Measurements from ENCODE around the gene SCYL1. TPM values are rescaled to one million over a fixed set of nuclear protein-coding genes. Genes with fewer than 3 reads are reported as not detected.
A peak's percentile ranks its signal among the peaks of the same experiment; 100 is the strongest.
"Not testable (repeated sequence)": the region's sequence is repeated elsewhere in the genome, so short reads cannot be mapped to it uniquely, and the experiment has no call there.

SCYL1 gene
- total RNA-seq, 1 donor from 2014 or later = 36.7 TPM

GRCh38 chr11:65554842-65555430 is 30.1 kb downstream of the SCYL1 start:
- ATAC-seq = no peak

DNA sequence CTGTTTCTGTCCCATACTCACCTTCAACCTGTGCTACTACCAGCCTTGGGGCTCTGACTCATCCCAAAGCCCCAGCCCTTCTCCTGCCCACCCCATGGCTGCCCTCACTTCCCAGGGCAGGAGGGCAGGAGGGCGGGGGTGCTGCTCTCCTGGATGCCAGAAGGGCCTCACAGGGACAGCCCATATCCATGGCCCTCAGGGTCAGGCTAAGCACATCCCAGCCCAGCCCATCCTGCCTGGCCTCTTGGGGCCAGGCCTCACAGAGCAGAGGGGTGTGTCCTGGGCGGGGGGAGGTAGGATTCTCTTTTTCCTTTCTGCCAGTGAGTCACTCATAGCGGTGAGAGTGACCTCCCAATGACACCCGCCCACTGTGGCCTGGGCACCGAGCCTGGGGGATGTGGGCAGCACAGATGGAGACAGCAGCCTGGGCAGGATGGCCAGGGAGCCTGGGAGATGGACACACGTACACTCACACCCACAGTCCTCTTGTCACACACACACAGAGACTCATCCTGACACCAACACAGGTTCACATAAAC is 30.9 kb downstream of the SCYL1 start:
- ATAC-seq = peak; percentile 47

GRCh38 chr11:65556470-65557279 is 31.8 kb downstream of the SCYL1 start:
- ATAC-seq = no peak

- no peak for ATAC-seq
These were observed 32.6 kb downstream of the SCYL1 start for GRCh38 chr11:65557280-65558001.

DNA sequence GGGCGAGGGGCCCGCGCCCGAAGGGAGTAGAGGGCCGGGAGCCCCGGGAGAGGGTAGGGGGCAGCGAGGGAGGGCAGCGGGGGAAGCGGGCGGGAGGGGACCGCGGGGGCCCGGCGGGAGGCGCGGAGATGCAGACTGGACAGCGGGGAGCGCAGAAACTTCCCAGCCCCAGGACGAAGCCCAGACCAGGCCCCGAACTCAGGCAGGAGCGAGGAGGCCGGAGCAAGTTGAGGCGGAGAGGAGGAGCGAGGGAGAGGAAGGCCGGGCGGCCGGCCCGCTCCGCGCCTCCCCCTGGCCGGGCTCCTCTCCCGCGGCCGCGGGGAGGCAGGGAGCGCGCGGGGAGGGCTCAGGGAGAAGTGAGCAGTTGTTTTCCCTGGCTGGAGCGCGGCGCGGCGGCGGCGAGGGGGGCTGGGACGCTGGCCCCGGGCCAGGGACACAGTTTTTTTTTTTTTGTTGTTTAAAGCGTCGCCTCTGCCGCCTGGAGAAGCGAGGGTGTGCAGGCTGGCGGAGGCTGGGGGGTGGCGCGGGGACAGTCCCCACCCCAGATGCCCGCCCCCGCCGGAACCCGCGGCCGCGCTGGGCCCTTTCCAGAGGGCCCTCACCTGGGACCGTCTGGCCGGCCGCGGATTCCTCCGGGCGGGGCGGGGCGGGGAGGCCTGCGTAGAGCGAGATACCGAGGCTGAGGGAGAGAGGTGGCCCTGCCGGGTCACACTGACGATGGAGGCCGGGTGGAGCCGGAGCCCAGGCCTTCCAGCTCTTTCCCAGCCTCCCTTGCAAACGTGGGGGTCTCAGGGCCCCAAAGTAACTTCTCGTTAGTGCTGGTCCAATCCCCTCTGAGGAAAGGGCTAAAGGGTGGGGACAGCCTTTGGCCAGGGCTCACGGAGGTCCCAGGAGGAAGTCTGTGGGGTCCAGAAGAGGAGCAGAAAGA is 33.4 kb downstream of the SCYL1 start, which contains the start of gene LTBP3:
Gene LTBP3 (minus strand): TSS at position 358 of the 928 bp plus-strand sequence. CDS start 400 bp downstream, outside the sequence.
- peak; percentile 49 for ATAC-seq

DNA sequence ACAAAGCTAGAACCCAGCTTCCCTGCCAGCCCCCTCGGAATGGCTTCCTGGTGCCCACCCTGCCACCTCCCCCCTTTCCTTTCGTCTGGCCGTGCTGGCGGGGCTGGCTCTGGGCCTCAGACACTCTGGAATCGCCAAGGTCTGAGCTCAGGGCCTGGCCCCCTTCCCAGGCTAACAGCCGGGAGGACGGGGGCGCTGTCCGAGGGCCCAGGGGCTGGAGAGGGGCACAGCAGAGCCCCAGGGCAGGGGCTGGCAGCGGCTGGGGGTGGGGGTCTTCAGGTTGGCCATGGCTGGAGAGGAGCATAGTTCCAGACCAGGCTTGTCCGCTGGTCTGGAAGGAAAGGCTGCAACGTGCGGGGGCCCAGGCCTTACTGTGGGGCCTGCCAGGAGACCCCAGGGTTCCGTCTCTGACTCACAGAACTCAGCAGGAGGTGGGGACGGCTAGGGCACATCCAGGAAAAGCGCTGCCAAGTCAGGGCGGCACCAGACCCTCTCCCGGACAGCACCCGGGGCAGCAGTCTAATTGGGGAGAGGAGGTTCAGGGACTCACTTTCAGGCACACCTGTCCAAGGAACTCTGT is 34.1 kb downstream of the SCYL1 start:
- ATAC-seq = no peak

DNA sequence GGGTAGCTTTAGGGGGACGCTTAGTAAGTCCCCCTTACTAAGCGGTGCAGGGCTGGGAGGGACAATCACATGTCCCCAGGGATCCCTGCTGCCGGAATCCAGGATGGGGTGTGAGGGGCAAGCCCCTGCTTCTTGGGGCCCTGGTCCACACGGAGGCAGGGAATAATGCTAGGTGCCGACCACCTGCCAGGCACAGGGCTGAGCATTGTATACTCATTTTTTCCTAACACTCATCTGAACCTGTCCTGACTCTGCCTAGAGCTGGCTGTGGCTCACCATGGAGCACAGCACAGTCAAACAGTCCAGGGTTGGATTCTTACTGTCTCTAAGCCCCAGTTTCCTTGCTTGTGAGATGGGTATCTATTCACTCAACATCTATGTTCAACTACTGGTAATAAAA is 34.7 kb downstream of the SCYL1 start:
- no peak for ATAC-seq

- ATAC-seq = peak; percentile 20
These were observed 35.2 kb downstream of the SCYL1 start for GRCh38 chr11:65559951-65560537.

- ATAC-seq = peak; percentile 9
These were observed 35.9 kb downstream of the SCYL1 start for GRCh38 chr11:65560555-65561418.

DNA sequence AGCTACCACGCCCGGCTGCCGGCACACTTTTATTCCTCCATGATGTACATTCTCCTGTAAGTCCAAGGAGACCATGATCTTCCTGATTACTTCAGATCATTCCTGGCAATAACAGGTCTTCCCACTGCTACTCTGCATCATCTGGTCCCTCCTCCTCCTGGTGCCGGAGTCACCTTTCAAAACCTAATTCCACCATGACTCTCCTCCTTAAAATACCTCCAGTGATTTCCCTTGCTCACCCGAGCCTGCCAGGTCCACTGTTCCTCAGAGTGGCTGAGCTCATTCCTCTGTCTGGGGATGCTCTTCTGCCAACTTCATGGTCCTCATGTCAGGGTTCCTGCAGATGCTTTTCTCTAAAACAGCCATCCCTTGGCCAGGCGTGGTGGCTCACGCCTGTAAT is 37.1 kb downstream of the SCYL1 start:
- ATAC-seq = no peak

GRCh38 chr11:65562788-65563187 is 37.9 kb downstream of the SCYL1 start:
- no peak for ATAC-seq

DNA sequence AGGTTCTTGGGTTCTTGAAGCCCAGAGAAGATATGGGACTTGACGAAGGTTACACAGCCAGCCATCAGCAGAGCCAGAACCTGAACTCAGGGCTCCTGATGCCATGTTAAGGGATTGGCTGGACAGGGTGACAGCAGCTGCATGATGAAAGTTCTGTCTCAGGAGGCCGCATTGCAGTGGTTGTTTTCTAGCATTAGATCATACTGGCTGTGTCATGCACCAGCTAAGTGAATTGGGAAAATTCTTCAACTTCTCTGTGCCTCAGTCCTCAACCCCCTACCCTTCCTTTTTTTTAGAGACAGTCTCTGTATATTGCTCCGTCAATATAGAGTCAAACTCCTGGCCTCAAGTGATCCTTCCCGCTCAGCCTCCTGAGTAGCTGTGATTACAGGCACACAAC is 38.7 kb downstream of the SCYL1 start:
- no peak for ATAC-seq

GRCh38 chr11:65564879-65565559 is 40.1 kb downstream of the SCYL1 start:
- not testable (repeated sequence) for ATAC-seq

GRCh38 chr11:65565624-65566453 is 41.0 kb downstream of the SCYL1 start:
- ATAC-seq = no peak

DNA sequence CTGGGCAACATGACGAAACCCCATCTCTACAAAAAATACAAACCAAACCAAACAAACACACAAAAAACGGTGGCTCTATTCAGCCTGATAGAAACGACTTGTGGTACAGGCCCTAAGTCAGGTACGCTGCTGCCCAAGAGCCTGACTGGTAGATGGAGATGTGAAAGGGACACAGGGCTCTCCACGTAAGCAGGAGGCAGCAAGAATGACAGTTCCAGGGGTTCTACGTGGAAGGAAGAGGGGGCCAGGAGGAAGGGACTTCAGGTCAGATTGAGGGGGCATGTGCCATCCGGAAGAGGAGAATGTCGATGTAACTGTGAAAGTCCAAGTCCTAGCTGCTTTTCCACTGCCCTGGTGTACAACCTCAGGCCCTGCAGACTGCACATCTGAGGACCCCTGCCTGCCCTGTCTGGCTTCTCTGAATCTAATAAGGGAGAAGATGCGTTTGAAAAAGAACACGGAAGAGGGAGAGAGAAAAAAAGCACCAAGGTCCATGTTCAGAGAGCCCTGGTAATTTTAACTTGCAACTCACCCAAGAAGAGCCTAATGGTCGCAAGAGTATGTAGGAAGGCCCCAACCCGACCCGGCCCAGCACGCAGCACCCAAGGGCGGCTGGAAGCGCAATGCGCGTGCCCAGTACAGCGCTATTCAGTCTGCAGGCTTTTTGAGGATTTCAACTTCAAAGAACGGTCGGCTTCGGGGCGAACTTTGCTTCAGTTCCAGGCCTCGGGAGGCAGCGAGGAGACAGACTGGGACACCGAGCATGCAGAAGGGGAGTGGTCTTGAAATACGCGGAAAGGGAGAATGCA is 44.5 kb downstream of the SCYL1 start:
- ATAC-seq = peak; percentile 2

DNA sequence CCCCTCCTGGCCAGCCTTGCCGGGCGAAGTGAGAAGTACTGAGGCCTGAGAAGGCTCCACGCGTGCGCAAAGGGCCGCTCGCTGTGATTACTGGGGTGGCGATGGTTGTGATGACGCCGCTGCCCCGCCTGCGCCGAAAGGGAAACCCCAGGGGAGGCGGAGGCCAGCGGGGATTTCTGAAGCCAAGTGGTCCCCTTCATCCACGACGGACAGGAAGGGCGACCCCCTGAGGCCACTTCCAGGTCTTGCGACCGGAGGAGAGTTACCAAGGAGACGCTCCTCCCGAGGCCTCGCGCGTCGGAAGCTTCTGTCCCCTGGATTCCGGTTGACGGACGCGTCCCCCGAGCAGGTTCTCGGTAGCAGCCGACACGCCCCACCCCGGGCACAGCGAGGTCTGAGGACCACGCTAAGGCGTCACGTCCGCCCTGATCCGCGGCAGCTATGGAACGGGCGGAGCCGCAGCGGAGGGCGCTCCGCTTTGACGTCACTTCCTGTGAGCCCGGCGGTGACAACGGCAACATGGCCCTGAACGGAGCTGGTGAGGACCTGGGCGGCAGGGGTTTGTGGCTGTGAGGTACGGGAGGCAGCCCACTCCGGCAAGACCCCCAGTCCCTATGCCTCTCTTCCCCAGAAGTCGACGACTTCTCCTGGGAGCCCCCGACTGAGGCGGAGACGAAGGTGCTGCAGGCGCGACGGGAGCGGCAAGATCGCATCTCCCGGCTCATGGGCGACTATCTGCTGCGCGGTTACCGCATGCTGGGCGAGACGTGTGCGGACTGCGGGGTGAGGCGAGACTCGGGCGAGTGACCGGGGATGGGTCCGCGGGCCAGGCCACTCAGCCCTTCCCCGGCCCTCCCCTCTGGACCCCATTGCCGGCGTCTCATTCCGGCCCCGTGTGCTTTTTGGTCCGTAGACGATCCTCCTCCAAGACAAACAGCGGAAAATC is 45.4 kb downstream of the SCYL1 start, which contains the start of gene ZNRD2:
Gene ZNRD2 (plus strand): TSS at position 505 of the 946 bp plus-strand sequence. CDS start 15 bp downstream, at position 520.
- ATAC-seq = peak; percentile 83
